ENCODE measurements around the gene VPS33B. TPM values are rescaled to one million over a fixed set of nuclear protein-coding genes. Genes with fewer than 3 reads are reported as not detected.

Gene VPS33B
- total and polyA plus RNA-seq, 3 donors from 2014 or later = 12.6 to 20.6 (median 16.9) TPM

DNA sequence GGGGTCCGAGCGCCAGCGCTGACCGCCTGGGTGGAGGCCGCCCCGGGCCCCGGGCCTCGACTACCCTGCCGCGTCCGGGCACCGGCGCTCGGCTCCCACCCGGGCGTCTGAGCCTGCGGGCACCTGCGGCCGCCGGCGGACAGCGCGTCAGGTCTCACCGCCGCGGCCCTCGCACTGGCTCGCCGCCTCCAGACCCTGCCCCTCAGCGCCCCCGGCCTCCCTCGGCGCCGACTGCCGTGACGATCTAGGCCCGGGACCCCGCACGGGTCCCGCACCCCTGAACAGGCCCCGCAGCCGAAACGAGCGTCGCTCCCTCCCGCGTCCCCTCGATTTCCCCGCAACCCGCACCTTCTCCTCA, 28.4 kb downstream of the VPS33B start:
- H3K9me3 ChIP-seq = no peaks in the 10 kb centered on the region
- H3K27me3 ChIP-seq = no peaks in the 10 kb centered on the region
- no peak for DNase-seq
- no peaks in the 10 kb centered on the region for H3K36me3 ChIP-seq (ENCODE audit: low read depth, missing control alignments)
- peak overlapping the region; percentile 88 to 92 for H3K27ac ChIP-seq
- 0% methylated on average over 1 to 21 of the region's 50 CpGs for WGBS, 2 donors
- intact Hi-C loops (cut with DNase I; ENCODE audit: low total_unique reads) = no loop called here
- H3K4me3 ChIP-seq = peak overlapping the region; percentile 71 to 93
- TF ChIP-seq, protein P1, sequence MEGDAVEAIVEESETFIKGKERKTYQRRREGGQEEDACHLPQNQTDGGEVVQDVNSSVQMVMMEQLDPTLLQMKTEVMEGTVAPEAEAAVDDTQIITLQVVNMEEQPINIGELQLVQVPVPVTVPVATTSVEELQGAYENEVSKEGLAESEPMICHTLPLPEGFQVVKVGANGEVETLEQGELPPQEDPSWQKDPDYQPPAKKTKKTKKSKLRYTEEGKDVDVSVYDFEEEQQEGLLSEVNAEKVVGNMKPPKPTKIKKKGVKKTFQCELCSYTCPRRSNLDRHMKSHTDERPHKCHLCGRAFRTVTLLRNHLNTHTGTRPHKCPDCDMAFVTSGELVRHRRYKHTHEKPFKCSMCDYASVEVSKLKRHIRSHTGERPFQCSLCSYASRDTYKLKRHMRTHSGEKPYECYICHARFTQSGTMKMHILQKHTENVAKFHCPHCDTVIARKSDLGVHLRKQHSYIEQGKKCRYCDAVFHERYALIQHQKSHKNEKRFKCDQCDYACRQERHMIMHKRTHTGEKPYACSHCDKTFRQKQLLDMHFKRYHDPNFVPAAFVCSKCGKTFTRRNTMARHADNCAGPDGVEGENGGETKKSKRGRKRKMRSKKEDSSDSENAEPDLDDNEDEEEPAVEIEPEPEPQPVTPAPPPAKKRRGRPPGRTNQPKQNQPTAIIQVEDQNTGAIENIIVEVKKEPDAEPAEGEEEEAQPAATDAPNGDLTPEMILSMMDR (IDR thresholded peaks at IDR 0.05) = no peak
- TF ChIP-seq POLR2A (IDR thresholded peaks at IDR 0.05) = no peak
- H3K4me1 ChIP-seq = peaks cover 7% of the 10 kb centered on the region

GRCh38 chr15:90991587-90992285, 30.7 kb downstream of the VPS33B start:
- no peaks in the 10 kb centered on the region for H3K36me3 ChIP-seq (ENCODE audit: low read depth, missing control alignments)
- DNase-seq = no peak
- WGBS, 2 donors = 86 to 92% methylated on average over 6 of the region's 6 CpGs
- no peaks in the 10 kb centered on the region for H3K9me3 ChIP-seq
- TF ChIP-seq POLR2A (IDR thresholded peaks at IDR 0.05) = no peak
- intact Hi-C loops (cut with DNase I; ENCODE audit: low total_unique reads) = no loop called here
- H3K4me3 ChIP-seq = no peak overlapping the region
- no peaks in the 10 kb centered on the region for H3K27me3 ChIP-seq
- peaks cover 7% of the 10 kb centered on the region for H3K4me1 ChIP-seq
- no peak overlapping the region for H3K27ac ChIP-seq

- intact Hi-C loops (cut with DNase I; ENCODE audit: low total_unique reads) = no loop called here
- Histone ChIP-seq H3K9me3 (no peaks in the 10 kb centered on the region), H3K36me3 (ENCODE audit: low read depth, missing control alignments) (no peaks in the 10 kb centered on the region), H3K27ac (no peak overlapping the region), H3K4me3 (no peak overlapping the region), H3K27me3 (no peaks in the 10 kb centered on the region), H3K4me1 (peaks cover 7% of the 10 kb centered on the region)
- 91 to 98% methylated on average over 4 of the region's 4 CpGs for WGBS, 2 donors
- TF ChIP-seq, protein P1 (IDR thresholded peaks at IDR 0.05) = no peak
- no peak for TF ChIP-seq POLR2A (IDR thresholded peaks at IDR 0.05)
- DNase-seq = no peak
Measured at GRCh38 chr15:90990446-90990845, 31.9 kb downstream of the VPS33B start.

- no peaks in the 10 kb centered on the region for H3K27me3 ChIP-seq
- no peaks in the 10 kb centered on the region for H3K36me3 ChIP-seq (ENCODE audit: low read depth, missing control alignments)
- TF ChIP-seq POLR2A (IDR thresholded peaks at IDR 0.05) = no peak
- TF ChIP-seq, protein P1 (IDR thresholded peaks at IDR 0.05) = no peak
- intact Hi-C loops (cut with DNase I; ENCODE audit: low total_unique reads) = no loop called here
- no peak for DNase-seq
- no peak overlapping the region for H3K4me3 ChIP-seq
- no peak overlapping the region for H3K27ac ChIP-seq
- H3K9me3 ChIP-seq = no peaks in the 10 kb centered on the region
- WGBS, 2 donors = 83 to 94% methylated on average over 7 of the region's 7 CpGs
- H3K4me1 ChIP-seq = peaks cover 4% of the 10 kb centered on the region
Measured at GRCh38 chr15:90989040-90989768, 33.2 kb downstream of the VPS33B start.

DNA sequence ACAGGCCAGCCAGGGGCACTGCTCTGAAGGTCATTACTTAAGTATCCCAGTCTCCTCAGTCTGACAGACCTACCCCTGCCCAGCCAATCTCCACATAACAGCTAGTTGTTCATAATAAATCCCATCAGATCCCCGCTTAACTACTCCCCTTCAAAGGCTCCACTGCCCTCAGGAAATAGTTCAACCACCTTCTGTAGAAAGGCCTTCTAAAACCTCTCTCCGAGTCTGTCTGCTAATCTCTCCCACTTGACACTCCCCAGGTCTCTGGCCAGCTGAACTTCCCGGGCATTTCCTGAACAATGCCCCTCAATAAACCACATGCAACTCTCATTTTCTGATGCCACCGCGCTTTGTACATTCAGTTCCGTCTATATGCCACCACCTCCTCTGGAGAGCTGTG, 34.1 kb downstream of the VPS33B start:
- H3K4me3 ChIP-seq = no peak overlapping the region
- H3K4me1 ChIP-seq = peaks cover under 1% of the 10 kb centered on the region
- H3K27ac ChIP-seq = no peak overlapping the region
- H3K27me3 ChIP-seq = no peaks in the 10 kb centered on the region
- 58 to 74% methylated on average over 6 of the region's 6 CpGs for WGBS, 2 donors
- TF ChIP-seq, protein P1 (IDR thresholded peaks at IDR 0.05) = no peak
- TF ChIP-seq POLR2A (IDR thresholded peaks at IDR 0.05) = no peak
- no peak for DNase-seq
- no peaks in the 10 kb centered on the region for H3K9me3 ChIP-seq
- intact Hi-C loops (cut with DNase I; ENCODE audit: low total_unique reads) = no loop called here
- no peaks in the 10 kb centered on the region for H3K36me3 ChIP-seq (ENCODE audit: low read depth, missing control alignments)

Measured in testis (tissue), 3 donors.